Peyer's patch (tissue), 4 donors: ENCODE data around the gene SPRED3. TPM values are rescaled to one million over a fixed set of nuclear protein-coding genes. Genes with fewer than 3 reads are reported as not detected.

Experiments
- DNase-seq, 3 donors: peaks; one replicate each; pipeline ENCODE4 v3.0.0-alpha.2; 2017 to 2019
- H3K27ac ChIP-seq, 4 donors: fragments of 200-600 bp; sonication (generic); one replicate each; pipeline ENCODE4 v1.5.1; 2016 to 2019
- H3K27me3 ChIP-seq, 2 donors: fragments of 200-600 bp; sonication (generic); one replicate each; pipeline ENCODE4 v1.5.1; 2019
- H3K36me3 ChIP-seq, 3 donors: fragments of 200-600 bp; sonication (generic); one replicate each; pipeline ENCODE4 v1.5.1; 2016 to 2019
- H3K4me1 ChIP-seq, 4 donors: fragments of 200-600 bp; sonication (generic); one replicate each; pipeline ENCODE4 v1.5.1; 2016 to 2019
- H3K4me3 ChIP-seq, 4 donors: fragments of 200-600 bp; sonication (generic); 1 replicate in 3 of 4; 2 replicates in 1 of 4; pipeline ENCODE4 v1.5.1; 2016 to 2019; ENCODE audit warnings: mild to moderate bottlenecking in 1 of 4
- H3K9me3 ChIP-seq, 4 donors: fragments of 200-600 bp; sonication (generic); one replicate each; pipeline ENCODE4 v1.5.1; 2016 to 2019; ENCODE audit warnings: mild to moderate bottlenecking in 1 of 4
- CTCF ChIP-seq, 6 experiments: fragments of 450-650 bp in 4 of 6; fragments of 200-600 bp in 2 of 6; sonication (generic) in 1 of 6; IDR thresholded peaks; one replicate each; pipeline ENCODE4 v1.5.1; 2017 to 2019; ENCODE audit warnings: antibody characterized with exemption in 6 of 6, mild to moderate bottlenecking in 3 of 6, moderate library complexity in 1 of 6
- POLR2A ChIP-seq, 2 donors: fragments of 450-650 bp; IDR thresholded peaks; one replicate each; pipeline ENCODE4 v1.5.1; 2017; ENCODE audit warnings: antibody characterized with exemption in 2 of 2, mild to moderate bottlenecking in 2 of 2, moderate library complexity in 2 of 2
- total RNA-seq, 4 donors: library from RNA; depleted of rRNA; stranded (reverse); fragments of >200 nt; gene quantifications; one replicate each; pipeline ENCODE4 v1.1.0, GENCODE V29; 2016

SPRED3 gene
- total RNA-seq, 4 donors from 2014 or later, result 0.88 to 5.9 (median 2.4) TPM; not detected in 1

GRCh38 chr19:38369584-38369983, 18.9 kb upstream of the SPRED3 start:
- Histone ChIP-seq H3K9me3 (no peaks in the 10 kb centered on the region), H3K4me3 (no peak overlapping the region), H3K27me3 (peaks cover 0 to 3% of the 10 kb centered on the region in 2 donors), H3K4me1 (no peaks in the 10 kb centered on the region), H3K27ac (no peak overlapping the region), H3K36me3 (no peaks in the 10 kb centered on the region)
- no peak for DNase-seq
- TF ChIP-seq POLR2A (IDR thresholded peaks at IDR 0.05) (no peak), CTCF (IDR thresholded peaks at IDR 0.05) (no peak)

- peaks cover 0 to 1% (median under 1%) of the 10 kb centered on the region in 4 donors for H3K4me1 ChIP-seq
- no peak for TF ChIP-seq CTCF (IDR thresholded peaks at IDR 0.05)
- no peak for TF ChIP-seq POLR2A (IDR thresholded peaks at IDR 0.05)
These were observed 18.2 kb upstream of the SPRED3 start for GRCh38 chr19:38370299-38370698.

GRCh38 chr19:38371081-38371480, 17.4 kb upstream of the SPRED3 start:
- Histone ChIP-seq H3K9me3 (no peaks in the 10 kb centered on the region), H3K4me1 (peaks cover 4 to 9% (median 7%) of the 10 kb centered on the region in 4 donors), H3K36me3 (peaks cover 0 to under 1% (median 0%) of the 10 kb centered on the region in 3 donors), H3K27me3 (peaks cover 0 to under 1% of the 10 kb centered on the region in 2 donors), H3K4me3 (no peak overlapping the region), H3K27ac (no peak overlapping the region)
- no peak for DNase-seq
- TF ChIP-seq POLR2A (IDR thresholded peaks at IDR 0.05) (no peak), CTCF (IDR thresholded peaks at IDR 0.05) (no peak)

More at GRCh38 chr19:38370299-38370698, 18.2 kb upstream of the SPRED3 start:
- Histone ChIP-seq H3K4me3 (no peak overlapping the region), H3K9me3 (no peaks in the 10 kb centered on the region), H3K27ac (no peak overlapping the region), H3K27me3 (peaks cover 0 to 3% of the 10 kb centered on the region in 2 donors), H3K36me3 (no peaks in the 10 kb centered on the region)
- DNase-seq, result no peak

GRCh38 chr19:38373907-38374331, 14.6 kb upstream of the SPRED3 start:
- DNase-seq, result no peak
- H3K36me3 ChIP-seq, result peaks cover 0 to 23% (median 0%) of the 10 kb centered on the region in 3 donors
- TF ChIP-seq CTCF (IDR thresholded peaks at IDR 0.05) (no peak), POLR2A (IDR thresholded peaks at IDR 0.05) (no peak)
- H3K4me3 ChIP-seq, result peak overlapping the region; percentile 26 to 79 (median 55)
- H3K27ac ChIP-seq, result peak overlapping the region; percentile 71 to 91 (median 88)
- H3K4me1 ChIP-seq, result peaks cover 4 to 19% (median 15%) of the 10 kb centered on the region in 4 donors
- H3K27me3 ChIP-seq, result no peaks in the 10 kb centered on the region
- H3K9me3 ChIP-seq, result no peaks in the 10 kb centered on the region

- Histone ChIP-seq H3K36me3 (peaks cover 0 to 29% (median 0%) of the 10 kb centered on the region in 3 donors), H3K27ac (peak within 1 kb of the TSS; percentile 85 to 91 (median 89)), H3K4me3 (peak within 1 kb of the TSS; percentile 67 to 79 (median 76)), H3K4me1 (peaks cover 4 to 19% (median 15%) of the 10 kb centered on the region in 4 donors), H3K9me3 (no peaks in the 10 kb centered on the region), H3K27me3 (no peaks in the 10 kb centered on the region)
- peak in 4 of 6 experiments; percentile 11 to 23 (median 15) for TF ChIP-seq CTCF (IDR thresholded peaks at IDR 0.05)
- peak; percentile 91 to 95 for TF ChIP-seq POLR2A (IDR thresholded peaks at IDR 0.05)
- peak; percentile 99 to 100 (median 99) for DNase-seq
These were observed 14.0 kb upstream of the SPRED3 start, which contains the start of gene PSMD8 for GRCh38 chr19:38374332-38375097. Gene PSMD8 (plus strand): TSS chr19:38374571. CDS start chr19:38374602, 31 bp downstream.
